ENCODE results near the gene TC2N.
A peak's percentile ranks its signal among the peaks of the same experiment; 100 is the strongest.

The TC2N gene

DNA sequence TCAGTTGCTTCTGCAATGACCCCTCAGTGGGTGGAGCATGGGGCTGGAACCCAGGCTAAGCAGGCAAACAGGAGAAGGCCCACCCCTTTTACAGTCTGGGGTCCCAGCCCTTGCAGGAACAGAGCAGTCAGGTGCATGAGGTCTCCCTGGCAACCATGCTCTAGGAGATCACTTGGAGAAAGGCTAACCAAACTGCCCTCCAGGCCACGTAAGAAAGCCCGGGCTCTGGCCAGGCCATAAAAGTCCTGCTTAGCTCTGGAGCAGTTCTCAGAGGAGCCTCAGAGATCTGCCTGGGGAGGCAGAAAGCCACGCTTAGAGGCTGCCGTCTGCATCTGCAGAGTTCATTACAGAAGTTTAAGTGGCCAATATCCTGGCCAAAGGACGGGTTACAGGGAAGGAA lies 15.0 kb upstream of the TC2N start:
- H3K9me3 ChIP-seq (ENCODE audit: insufficient read depth, low read length): no peaks in the 10 kb centered on the region
- no peaks in the 10 kb centered on the region for H3K36me3 ChIP-seq (replicated peaks; ENCODE audit: low read depth, low read length)
- H3K27ac ChIP-seq (ENCODE audit: low read length): no peak overlapping the region
- no peak for TF ChIP-seq EZH2phosphoT487 (IDR thresholded peaks at IDR 0.05; ENCODE audit: low read depth)
- TF ChIP-seq, protein P1, sequence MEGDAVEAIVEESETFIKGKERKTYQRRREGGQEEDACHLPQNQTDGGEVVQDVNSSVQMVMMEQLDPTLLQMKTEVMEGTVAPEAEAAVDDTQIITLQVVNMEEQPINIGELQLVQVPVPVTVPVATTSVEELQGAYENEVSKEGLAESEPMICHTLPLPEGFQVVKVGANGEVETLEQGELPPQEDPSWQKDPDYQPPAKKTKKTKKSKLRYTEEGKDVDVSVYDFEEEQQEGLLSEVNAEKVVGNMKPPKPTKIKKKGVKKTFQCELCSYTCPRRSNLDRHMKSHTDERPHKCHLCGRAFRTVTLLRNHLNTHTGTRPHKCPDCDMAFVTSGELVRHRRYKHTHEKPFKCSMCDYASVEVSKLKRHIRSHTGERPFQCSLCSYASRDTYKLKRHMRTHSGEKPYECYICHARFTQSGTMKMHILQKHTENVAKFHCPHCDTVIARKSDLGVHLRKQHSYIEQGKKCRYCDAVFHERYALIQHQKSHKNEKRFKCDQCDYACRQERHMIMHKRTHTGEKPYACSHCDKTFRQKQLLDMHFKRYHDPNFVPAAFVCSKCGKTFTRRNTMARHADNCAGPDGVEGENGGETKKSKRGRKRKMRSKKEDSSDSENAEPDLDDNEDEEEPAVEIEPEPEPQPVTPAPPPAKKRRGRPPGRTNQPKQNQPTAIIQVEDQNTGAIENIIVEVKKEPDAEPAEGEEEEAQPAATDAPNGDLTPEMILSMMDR (IDR thresholded peaks at IDR 0.05; ENCODE audit: low read depth, low read length): no peak
- no peak overlapping the region for H2AFZ ChIP-seq (ENCODE audit: low read depth, low read length)
- H3K4me2 ChIP-seq (ENCODE audit: low read length): peak overlapping the region; percentile 62; the same call in 1 of the 2 replicates
- H3K79me2 ChIP-seq (ENCODE audit: low read length): no peaks in the 10 kb centered on the region
- no peaks in the 10 kb centered on the region for H3K27me3 ChIP-seq (ENCODE audit: low read depth, low read length)
- H3K9ac ChIP-seq (ENCODE audit: low read length): no peak overlapping the region
- no peak overlapping the region for H3K4me3 ChIP-seq (ENCODE audit: low read length)
- H3K4me1 ChIP-seq (ENCODE audit: low read length): peaks cover 24% of the 10 kb centered on the region
- no peaks in the 10 kb centered on the region for H4K20me1 ChIP-seq (ENCODE audit: insufficient read depth, low read length)

GRCh38 chr14:91879196-91879595 lies 11.9 kb upstream of the TC2N start:
- TF ChIP-seq, protein P1 (IDR thresholded peaks at IDR 0.05; ENCODE audit: low read depth, low read length): no peak
- TF ChIP-seq EZH2phosphoT487 (IDR thresholded peaks at IDR 0.05; ENCODE audit: low read depth): no peak
- Histone ChIP-seq H3K36me3 (replicated peaks; ENCODE audit: low read depth, low read length) (no peaks in the 10 kb centered on the region), H3K4me3 (ENCODE audit: low read length) (no peak overlapping the region), H3K9me3 (ENCODE audit: insufficient read depth, low read length) (no peaks in the 10 kb centered on the region), H3K4me1 (ENCODE audit: low read length) (peaks cover 27% of the 10 kb centered on the region), H3K79me2 (ENCODE audit: low read length) (no peaks in the 10 kb centered on the region), H4K20me1 (ENCODE audit: insufficient read depth, low read length) (no peaks in the 10 kb centered on the region), H3K27me3 (ENCODE audit: low read depth, low read length) (no peaks in the 10 kb centered on the region), H3K9ac (ENCODE audit: low read length) (no peak overlapping the region), H3K27ac (ENCODE audit: low read length) (no peak overlapping the region), H3K4me2 (ENCODE audit: low read length) (no peak overlapping the region), H2AFZ (ENCODE audit: low read depth, low read length) (no peak overlapping the region)

- H3K9me3 ChIP-seq (ENCODE audit: insufficient read depth, low read length): peaks cover 1% of the 10 kb centered on the region; the same call in 1 of the 2 replicates
- no peak overlapping the region for H2AFZ ChIP-seq (ENCODE audit: low read depth, low read length)
- H3K4me1 ChIP-seq (ENCODE audit: low read length): peaks cover 27% of the 10 kb centered on the region
- H3K4me2 ChIP-seq (ENCODE audit: low read length): no peak overlapping the region
- H3K79me2 ChIP-seq (ENCODE audit: low read length): no peaks in the 10 kb centered on the region
- no peaks in the 10 kb centered on the region for H3K36me3 ChIP-seq (replicated peaks; ENCODE audit: low read depth, low read length)
- no peak overlapping the region for H3K27ac ChIP-seq (ENCODE audit: low read length)
- no peak for TF ChIP-seq EZH2phosphoT487 (IDR thresholded peaks at IDR 0.05; ENCODE audit: low read depth)
- TF ChIP-seq, protein P1 (IDR thresholded peaks at IDR 0.05; ENCODE audit: low read depth, low read length): peak; percentile 41
- no peak overlapping the region for H3K9ac ChIP-seq (ENCODE audit: low read length)
- H3K27me3 ChIP-seq (ENCODE audit: low read depth, low read length): peaks cover 5% of the 10 kb centered on the region
- no peaks in the 10 kb centered on the region for H4K20me1 ChIP-seq (ENCODE audit: insufficient read depth, low read length)
- no peak overlapping the region for H3K4me3 ChIP-seq (ENCODE audit: low read length)
Measured at GRCh38 chr14:91878274-91878673, 10.9 kb upstream of the TC2N start.

- Histone ChIP-seq H3K4me3 (ENCODE audit: low read length) (no peak overlapping the region), H4K20me1 (ENCODE audit: insufficient read depth, low read length) (no peaks in the 10 kb centered on the region), H3K27ac (ENCODE audit: low read length) (no peak overlapping the region), H3K4me1 (ENCODE audit: low read length) (peaks cover 27% of the 10 kb centered on the region), H3K79me2 (ENCODE audit: low read length) (no peaks in the 10 kb centered on the region), H3K9ac (ENCODE audit: low read length) (no peak overlapping the region), H3K27me3 (ENCODE audit: low read depth, low read length) (peaks cover 10% of the 10 kb centered on the region), H3K4me2 (ENCODE audit: low read length) (peak overlapping the region; percentile 12; the same call in 1 of the 2 replicates), H2AFZ (ENCODE audit: low read depth, low read length) (no peak overlapping the region), H3K9me3 (ENCODE audit: insufficient read depth, low read length) (peaks cover 6% of the 10 kb centered on the region; the same call in 1 of the 2 replicates), H3K36me3 (replicated peaks; ENCODE audit: low read depth, low read length) (no peaks in the 10 kb centered on the region)
- no peak for TF ChIP-seq EZH2phosphoT487 (IDR thresholded peaks at IDR 0.05; ENCODE audit: low read depth)
- TF ChIP-seq, protein P1 (IDR thresholded peaks at IDR 0.05; ENCODE audit: low read depth, low read length): no peak
Measured at GRCh38 chr14:91877376-91877915, 10.1 kb upstream of the TC2N start.

Data from OCI-LY3 (cell line).